Tibial artery (tissue), 4 donors: ENCODE results near the gene ST7L.

Source experiments
- DNase-seq, 2 donors: peaks; one replicate each; pipeline ENCODE4 v3.0.0-alpha.2; 2019
- H3K27ac ChIP-seq, 2 donors: fragments of 200-600 bp; sonication (generic) in 1 of 2; 1 replicate in 1 of 2; 2 replicates in 1 of 2; pipeline ENCODE4 v1.5.1; 2018 to 2019; ENCODE audit warnings: mild to moderate bottlenecking in 1 of 2
- H3K27me3 ChIP-seq, 2 donors: fragments of 200-600 bp; sonication (generic) in 1 of 2; one replicate each; pipeline versions ENCODE4 v1.5.1 to v1.6.0; 2016 to 2019
- H3K36me3 ChIP-seq, 3 donors: fragments of 200-600 bp; sonication (generic) in 2 of 3; one replicate each; pipeline ENCODE4 v1.5.1; 2016 to 2019; ENCODE audit warnings: mild to moderate bottlenecking in 2 of 3
- H3K4me1 ChIP-seq, 4 donors: fragments of 200-600 bp; sonication (generic) in 2 of 4; 1 replicate in 3 of 4; 2 replicates in 1 of 4; pipeline ENCODE4 v1.5.1; 2016 to 2019
- H3K4me3 ChIP-seq, 2 donors: fragments of 200-600 bp; sonication (generic) in 1 of 2; 1 replicate in 1 of 2; 2 replicates in 1 of 2; pipeline ENCODE4 v1.5.1; 2018 to 2019; ENCODE audit warnings: mild to moderate bottlenecking in 2 of 2
- H3K9me3 ChIP-seq, 3 donors: fragments of 200-600 bp; sonication (generic) in 1 of 3; one replicate each; pipeline ENCODE4 v1.5.1; 2016 to 2019
- intact Hi-C: fragments of 100-400 bp; cut with DNase I; formaldehyde crosslinking; loops from one replicate; pipeline ENCODE4 v1.15.0; 2023; ENCODE audit warnings: low total_unique reads
- TF ChIP-seq, protein P1 (sequence below), 2 experiments: fragments of 200-600 bp in 1 of 2; fragments of 450-650 bp in 1 of 2; IDR thresholded peaks; one replicate each; pipeline ENCODE4 v1.5.1; 2017 to 2019; ENCODE audit warnings: antibody characterized with exemption in 2 of 2, mild to moderate bottlenecking in 1 of 2, moderate library complexity in 1 of 2

Gene ST7L

DNA sequence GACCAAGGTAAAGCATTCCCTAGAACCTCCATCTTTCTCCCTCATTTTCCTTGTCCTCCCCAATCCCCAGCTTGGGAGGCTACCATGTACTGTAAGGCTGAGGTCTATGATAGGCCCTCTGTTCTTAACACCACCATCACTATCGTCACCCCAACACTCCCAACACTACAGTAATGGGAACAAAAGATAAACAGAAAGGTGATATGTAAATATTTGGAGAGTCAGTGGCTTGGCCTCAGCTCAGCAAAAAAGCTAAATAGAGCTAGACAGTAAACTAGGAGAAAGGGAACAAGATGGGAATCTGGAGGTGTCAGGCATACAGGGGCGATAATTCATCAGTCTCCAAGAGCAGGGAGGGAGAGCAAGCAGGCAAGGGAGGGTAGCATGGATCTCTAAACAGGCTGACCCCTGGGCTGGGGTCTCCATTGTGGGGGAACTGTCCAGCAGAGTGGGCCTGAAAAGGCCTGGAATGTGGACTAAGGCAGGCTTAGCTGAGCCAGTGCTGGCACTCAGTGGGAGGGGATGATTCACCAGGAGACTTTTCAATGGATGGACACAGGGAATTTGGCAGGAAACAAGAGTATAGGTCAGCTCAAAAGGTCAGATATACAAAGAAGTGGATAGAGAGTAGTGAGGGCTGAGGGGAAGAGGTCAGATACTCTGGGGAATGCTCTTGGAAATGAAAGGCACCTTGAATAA is 103.5 kb downstream of the ST7L start:
- Histone ChIP-seq H3K9me3 (no peaks in the 10 kb centered on the region), H3K27ac (no peak overlapping the region), H3K27me3 (no peaks in the 10 kb centered on the region), H3K4me3 (no peak overlapping the region), H3K4me1 (no peaks in the 10 kb centered on the region), H3K36me3 (peaks cover 0 to 13% (median 11%) of the 10 kb centered on the region in 3 donors)
- intact Hi-C loops: no loop called here
- DNase-seq: no peak
- TF ChIP-seq, protein P1, sequence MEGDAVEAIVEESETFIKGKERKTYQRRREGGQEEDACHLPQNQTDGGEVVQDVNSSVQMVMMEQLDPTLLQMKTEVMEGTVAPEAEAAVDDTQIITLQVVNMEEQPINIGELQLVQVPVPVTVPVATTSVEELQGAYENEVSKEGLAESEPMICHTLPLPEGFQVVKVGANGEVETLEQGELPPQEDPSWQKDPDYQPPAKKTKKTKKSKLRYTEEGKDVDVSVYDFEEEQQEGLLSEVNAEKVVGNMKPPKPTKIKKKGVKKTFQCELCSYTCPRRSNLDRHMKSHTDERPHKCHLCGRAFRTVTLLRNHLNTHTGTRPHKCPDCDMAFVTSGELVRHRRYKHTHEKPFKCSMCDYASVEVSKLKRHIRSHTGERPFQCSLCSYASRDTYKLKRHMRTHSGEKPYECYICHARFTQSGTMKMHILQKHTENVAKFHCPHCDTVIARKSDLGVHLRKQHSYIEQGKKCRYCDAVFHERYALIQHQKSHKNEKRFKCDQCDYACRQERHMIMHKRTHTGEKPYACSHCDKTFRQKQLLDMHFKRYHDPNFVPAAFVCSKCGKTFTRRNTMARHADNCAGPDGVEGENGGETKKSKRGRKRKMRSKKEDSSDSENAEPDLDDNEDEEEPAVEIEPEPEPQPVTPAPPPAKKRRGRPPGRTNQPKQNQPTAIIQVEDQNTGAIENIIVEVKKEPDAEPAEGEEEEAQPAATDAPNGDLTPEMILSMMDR (IDR thresholded peaks at IDR 0.05): no peak

DNA sequence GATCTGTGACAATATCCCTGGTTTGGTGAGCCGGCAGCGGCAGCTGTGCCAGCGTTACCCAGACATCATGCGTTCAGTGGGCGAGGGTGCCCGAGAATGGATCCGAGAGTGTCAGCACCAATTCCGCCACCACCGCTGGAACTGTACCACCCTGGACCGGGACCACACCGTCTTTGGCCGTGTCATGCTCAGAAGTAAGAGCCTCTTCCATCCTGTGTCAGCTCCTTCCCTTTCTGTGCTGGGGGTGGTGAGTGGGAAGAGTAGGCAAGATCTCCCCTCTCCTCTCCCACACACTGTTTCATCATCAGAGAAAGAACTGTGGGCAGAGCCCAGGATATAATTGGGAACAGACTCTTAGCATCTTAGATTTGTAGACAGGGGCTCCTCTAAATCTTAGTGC is 104.0 kb downstream of the ST7L start:
- TF ChIP-seq, protein P1 (IDR thresholded peaks at IDR 0.05): no peak
- H3K27me3 ChIP-seq: no peaks in the 10 kb centered on the region
- no peak for DNase-seq
- H3K4me3 ChIP-seq: no peak overlapping the region
- no peaks in the 10 kb centered on the region for H3K9me3 ChIP-seq
- no peak overlapping the region for H3K27ac ChIP-seq
- intact Hi-C loops: no loop called here
- H3K36me3 ChIP-seq: peaks cover 0 to 13% (median 11%) of the 10 kb centered on the region in 3 donors
- H3K4me1 ChIP-seq: no peaks in the 10 kb centered on the region

DNA sequence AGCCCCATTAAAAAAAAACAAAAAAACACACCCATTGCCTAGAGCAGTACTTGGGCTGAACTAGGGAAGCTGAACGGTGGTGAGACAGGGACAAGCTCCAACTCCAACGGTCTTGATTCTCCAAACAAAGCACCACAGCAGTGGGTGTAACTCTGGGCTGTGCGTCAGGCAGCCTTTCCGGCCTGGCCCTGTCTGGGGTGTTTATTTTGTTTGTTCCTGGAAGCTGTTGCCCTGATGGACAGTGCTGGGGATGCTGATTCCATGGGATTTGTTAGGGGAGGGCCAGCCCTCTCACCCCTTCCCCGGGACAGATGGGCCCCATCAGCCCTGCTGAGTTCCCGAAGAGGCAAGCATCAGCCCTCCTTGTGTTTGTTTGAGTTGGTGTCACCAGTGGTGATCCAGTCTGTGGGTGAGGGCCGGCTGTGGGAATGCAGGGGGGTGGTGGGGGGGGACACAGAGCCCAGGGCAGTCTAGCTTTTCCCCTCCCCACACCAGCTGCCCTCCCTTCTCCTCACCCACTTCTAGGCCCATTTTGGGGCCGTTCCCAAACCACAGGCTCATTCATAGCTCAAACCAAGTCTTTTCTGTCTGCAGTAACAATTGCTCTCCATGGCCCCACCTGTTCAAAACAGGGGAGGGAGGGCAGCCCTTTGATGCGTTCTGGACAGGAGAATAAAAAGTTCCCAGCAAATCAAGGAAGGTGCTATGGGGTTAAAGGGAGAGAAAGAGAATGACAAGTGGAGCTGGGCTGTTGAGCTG is 105.7 kb downstream of the ST7L start:
- Histone ChIP-seq H3K27ac (peak overlapping the region in 1 of 2 donors; percentile 29), H3K4me3 (no peak overlapping the region), H3K4me1 (peaks cover 0 to 12% (median 10%) of the 10 kb centered on the region in 4 donors), H3K36me3 (peaks cover 0 to 13% (median 11%) of the 10 kb centered on the region in 3 donors), H3K9me3 (no peaks in the 10 kb centered on the region), H3K27me3 (peaks cover 0 to 15% of the 10 kb centered on the region in 2 donors)
- DNase-seq: no peak
- TF ChIP-seq, protein P1 (IDR thresholded peaks at IDR 0.05): no peak
- intact Hi-C loops: no loop called here

DNA sequence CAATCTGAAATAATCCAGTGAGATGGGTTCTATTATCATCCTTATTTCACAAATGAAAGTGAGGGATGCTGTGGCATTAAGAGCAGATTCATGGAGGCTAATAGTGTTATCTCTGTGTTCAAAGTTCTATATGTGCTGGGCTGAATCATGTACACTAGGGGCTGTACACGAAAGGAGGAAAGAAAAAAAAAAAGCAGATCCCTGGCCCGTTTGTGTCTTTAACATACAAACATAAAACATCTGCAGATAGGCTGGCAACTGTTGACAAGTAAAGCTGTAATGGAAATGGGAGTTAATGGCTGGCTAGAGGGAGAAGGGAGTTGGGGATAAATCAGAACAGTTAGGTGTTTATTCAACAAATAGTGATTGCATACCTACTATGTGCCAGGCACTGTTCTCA is 107.0 kb downstream of the ST7L start:
- Histone ChIP-seq H3K27ac (no peak overlapping the region), H3K27me3 (peaks cover 0 to 28% of the 10 kb centered on the region in 2 donors), H3K4me1 (peaks cover 0 to 20% (median 17%) of the 10 kb centered on the region in 4 donors), H3K36me3 (peaks cover 0 to 4% (median 2%) of the 10 kb centered on the region in 3 donors), H3K9me3 (no peaks in the 10 kb centered on the region), H3K4me3 (no peak overlapping the region)
- intact Hi-C loops: no loop called here
- TF ChIP-seq, protein P1 (IDR thresholded peaks at IDR 0.05): no peak
- DNase-seq: no peak

DNA sequence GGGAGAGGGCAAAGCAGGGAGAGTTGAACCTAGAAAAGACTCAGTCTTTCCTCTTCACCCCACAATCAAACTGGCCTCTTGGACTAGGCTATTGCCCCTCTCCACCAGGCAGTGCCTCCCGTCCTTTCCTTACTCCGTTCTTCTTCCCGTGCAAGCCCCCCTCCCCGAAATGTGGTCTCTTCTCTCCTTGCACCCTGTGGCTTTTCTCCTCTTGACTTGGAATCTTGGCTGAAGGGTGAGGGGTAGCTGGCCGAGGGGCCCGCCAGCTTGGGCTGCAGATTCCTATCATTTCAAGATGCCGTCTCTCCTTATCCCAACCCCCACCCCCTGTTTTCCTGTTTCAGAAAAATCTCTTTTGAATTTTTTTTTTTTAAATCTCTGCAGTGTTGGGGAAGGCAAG is 108.6 kb downstream of the ST7L start:
- DNase-seq: no peak
- no peak overlapping the region for H3K4me3 ChIP-seq
- TF ChIP-seq, protein P1 (IDR thresholded peaks at IDR 0.05): no peak
- no peak overlapping the region for H3K27ac ChIP-seq
- H3K27me3 ChIP-seq: peaks cover 0 to 32% of the 10 kb centered on the region in 2 donors
- no peaks in the 10 kb centered on the region for H3K9me3 ChIP-seq
- peaks cover 0 to 20% (median 17%) of the 10 kb centered on the region in 4 donors for H3K4me1 ChIP-seq
- intact Hi-C loops: no loop called here
- H3K36me3 ChIP-seq: no peaks in the 10 kb centered on the region
